AG08395 (cell line): ENCODE measurements around the gene AKAP3.

Source experiments
- DNase-seq: peaks from one replicate; pipeline ENCODE4 v3.0.0; 2012; ENCODE audit warnings: mixed read lengths, low spot score

The AKAP3 gene

DNA sequence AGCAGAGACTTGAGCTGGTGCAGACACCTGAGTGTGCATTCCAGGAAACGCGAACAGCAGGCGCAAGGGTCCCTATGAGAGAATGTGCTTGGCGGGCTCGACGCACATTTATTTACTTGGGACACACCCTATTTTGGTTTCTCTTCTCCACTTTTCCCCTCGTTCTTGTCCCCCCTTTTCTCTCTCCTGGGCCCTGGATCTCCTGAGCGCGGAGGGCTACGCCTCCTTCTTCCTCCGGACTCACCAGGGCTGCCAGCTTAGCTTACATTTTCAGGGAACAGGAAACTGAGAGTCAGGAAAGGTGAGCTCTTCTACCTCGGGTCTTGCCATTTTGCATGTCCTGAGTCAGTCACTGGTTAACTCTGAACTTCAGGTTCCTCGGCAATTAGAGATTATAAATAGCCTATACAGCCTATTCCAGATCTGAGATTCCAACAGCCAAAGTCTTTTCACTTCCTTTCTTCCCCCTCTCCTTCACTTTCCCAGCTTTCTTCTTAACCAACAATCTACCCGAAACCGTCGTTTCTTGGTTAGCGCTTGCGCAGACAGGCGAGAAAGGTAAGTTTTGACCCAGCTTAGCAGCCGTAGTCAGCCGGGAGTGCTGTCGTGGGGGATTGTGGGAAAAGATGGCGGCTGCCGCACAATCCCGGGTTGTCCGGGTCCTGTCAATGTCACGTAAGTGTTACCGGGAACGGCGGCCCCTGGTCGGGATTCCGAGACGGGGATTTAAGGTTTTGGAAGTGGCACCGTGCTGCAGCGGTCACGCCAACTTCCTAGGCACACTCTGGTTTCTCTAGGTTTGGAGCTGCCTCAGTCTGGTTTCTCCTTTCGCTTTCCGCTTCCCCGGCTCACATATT is at the start of gene AKAP3, which contains the start of gene NDUFA9:
AKAP3 (minus strand) TSS at position 551 of the 857 bp plus-strand sequence. CDS start 10,855 bp downstream, outside the sequence.
NDUFA9 (plus strand) TSS at position 614 of the 857 bp plus-strand sequence; CDS start at position 627, 13 bp downstream.
- peak; percentile 90 for DNase-seq

DNA sequence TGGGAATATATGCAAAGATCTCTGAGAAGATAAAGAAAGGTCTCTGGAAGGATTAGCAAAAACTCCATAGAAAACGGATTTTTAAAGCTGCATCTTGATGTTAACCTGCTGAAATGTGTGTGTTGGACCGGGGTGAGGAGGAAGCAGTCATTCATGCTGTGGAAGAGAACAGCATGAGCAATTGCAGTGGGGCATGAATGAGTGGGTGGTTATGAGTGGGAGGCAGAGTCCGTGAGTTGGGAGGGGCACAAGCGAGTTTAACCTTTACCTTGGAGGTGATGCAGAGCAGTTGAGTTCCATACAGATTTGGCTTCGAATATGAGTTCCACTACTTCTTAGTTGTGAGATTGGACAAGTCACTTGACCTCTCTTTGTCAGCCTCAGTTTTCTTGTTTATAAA is 41.9 kb upstream of the AKAP3 start:
- no peak for DNase-seq

DNA sequence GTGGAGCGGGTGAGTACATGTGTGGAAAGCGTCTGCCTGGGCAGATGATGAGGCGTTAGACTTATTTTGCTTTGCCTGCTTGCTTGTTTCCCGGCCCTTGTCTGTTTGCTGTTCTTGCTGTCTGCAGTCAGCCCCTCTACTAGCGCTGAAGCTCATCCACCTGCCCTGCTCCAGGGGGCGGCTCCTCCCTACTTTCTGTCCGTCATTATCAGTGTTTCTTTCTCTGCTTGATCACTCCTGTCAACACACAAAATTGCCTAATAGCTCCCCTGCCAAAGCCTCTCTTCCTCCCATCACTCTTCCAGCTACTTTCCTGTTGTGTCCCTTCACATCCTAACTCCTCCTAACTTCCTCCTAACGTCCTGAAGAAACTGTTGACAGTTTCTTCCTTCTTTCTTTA is 36.5 kb upstream of the AKAP3 start:
- DNase-seq = no peak

DNA sequence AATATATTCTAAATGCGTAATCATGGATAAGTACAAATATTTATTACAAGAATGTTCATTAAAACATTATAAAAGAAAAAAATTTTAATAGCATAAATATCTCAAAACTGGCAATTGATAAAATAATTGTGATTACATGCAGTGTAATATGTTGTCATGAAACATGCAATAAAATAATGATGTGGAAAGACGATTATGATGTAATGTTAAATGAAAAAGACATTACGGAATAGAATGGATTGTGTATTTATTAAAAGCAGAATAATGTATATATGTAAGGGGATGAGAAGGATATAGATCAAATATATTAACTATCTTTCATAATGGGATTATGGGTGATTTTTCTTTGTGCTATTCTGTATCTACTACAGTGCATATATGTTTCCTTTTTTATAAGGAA is 32.9 kb upstream of the AKAP3 start:
- no peak for DNase-seq

DNA sequence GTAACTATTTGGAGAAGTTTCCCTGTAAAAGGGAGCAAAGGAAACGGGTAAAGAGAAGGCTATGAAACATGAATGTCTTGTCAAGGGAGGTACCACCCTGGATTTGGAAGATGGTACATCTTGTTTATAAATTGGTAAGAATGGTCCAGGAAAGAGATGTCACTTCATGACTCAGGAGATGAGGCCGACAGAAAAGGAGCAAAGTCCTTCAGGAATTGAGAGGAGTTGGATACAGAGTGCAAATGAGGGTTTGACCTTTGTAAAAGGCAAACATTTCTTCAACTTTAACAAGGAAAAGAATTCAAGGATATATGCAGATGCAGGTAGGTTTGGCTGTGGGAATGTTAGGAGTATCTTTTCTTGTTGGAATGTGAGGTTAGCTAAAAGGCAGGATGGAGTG is 30.9 kb upstream of the AKAP3 start:
- no peak for DNase-seq

DNA sequence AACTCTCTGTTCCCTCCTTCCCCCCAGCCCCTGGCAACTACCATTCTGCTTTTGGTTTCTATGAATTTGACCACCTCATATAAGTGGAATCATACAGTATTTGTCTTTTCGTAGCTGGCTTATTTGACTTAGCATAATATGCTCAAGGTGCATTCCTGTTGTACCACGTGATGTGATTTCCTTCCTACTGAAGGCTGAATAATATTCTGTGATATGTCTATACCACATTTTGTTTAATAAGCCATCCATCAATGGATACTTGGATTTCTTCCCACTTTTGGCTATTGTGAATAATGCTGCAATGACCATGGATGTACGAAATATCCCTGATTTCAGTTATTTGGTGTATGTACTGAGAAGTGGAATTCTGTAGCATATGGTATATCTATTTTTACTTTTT is 16.4 kb upstream of the AKAP3 start:
- no peak for DNase-seq

DNA sequence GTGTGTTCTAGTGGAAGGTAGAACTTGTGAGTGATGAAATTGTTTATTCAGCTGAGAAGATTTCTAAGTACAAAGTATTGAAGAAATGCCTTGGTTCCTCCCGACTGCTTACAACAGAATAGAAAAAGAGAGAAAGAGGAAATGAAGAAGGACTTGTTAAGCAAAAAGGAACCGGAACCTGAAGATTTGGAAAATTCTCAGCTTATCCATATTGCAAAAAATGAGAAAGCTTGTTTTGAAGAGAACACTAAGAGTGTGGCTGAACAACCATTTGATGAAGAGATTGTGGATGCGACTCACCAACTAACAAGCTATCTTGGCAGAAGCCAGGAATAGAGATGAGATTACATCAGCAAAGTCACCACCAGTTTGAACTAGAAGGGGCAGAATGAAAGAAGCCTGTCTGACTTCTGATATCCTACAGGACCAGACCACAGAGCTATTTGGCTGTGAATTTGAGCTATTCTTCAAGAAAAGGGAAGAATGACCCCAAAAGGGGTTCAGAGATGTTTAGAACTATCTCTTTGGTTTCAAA is 15.2 kb upstream of the AKAP3 start:
- peak; percentile 86 for DNase-seq

DNA sequence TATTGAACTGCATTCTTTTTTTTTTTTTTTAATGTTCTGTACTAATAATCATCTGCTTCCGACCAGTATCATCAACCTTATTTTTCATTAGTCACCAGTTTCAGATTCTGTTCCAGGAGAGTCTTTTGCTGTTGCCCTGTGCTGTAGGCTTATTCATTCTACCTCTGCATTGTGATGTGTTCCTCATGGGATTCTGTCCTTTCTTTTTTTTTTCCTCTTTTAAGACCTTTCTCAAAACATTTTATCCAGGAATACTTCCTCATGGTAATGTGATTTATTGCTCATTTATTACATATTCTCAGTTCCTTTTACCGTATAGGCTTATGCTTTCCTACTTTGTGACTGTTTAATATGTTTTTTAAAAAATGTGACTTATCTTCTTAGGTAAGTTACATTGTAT is 4.8 kb upstream of the AKAP3 start:
- no peak for DNase-seq

DNA sequence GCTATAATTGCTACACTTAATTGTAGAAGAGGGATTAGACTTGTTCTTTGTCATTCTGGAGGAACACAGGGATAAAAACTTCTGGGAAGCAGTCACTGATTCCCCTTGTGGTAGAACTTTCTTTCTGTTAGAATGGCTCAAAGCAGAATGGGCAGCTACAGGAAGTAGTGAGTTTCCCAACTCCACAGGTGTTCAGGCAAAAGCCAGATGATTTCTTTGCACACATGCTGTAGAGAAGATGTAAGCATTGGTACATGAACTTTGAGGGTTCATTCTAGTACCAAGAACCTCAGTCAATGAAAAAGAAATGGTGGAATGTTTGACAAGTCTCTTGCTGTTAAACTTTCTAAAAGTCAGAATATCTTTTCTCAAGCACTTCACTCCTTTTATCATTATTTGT is 4.4 kb upstream of the AKAP3 start:
- DNase-seq = no peak

DNA sequence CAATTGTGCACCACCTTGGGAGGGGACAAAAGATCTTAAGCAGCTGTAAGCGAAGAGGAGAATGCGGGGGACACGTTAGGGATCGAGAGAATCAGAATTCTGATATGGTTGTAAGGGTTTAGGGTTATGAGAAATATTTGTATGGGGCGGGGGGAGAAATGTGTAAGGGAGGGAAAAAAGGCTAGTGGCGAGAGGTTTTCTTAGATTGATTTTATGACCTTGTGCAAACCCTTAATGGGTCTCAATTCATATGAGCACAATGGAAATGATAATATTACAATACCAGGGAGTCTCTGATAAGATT is 459 bp upstream of the AKAP3 start:
- DNase-seq = no peak

DNA sequence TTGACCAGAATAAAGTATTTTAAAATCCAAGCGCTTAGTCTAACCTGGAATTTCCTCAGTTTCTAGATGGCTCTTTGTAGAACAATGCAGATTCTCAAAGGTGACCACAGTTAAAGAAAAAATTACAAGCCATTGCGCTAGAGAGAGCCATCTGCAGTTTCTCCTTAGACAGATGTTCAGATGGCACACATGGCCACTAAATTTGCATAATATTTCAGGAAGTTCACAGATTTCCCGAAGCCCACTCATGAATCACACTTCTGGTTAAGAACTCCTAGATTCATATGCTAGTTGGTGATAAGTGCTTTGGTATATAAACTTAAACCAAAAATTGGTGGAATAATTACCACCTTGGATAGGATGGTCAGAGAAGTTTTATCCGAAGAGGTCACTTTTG is 749 bp downstream of the AKAP3 start:
- DNase-seq = no peak

DNA sequence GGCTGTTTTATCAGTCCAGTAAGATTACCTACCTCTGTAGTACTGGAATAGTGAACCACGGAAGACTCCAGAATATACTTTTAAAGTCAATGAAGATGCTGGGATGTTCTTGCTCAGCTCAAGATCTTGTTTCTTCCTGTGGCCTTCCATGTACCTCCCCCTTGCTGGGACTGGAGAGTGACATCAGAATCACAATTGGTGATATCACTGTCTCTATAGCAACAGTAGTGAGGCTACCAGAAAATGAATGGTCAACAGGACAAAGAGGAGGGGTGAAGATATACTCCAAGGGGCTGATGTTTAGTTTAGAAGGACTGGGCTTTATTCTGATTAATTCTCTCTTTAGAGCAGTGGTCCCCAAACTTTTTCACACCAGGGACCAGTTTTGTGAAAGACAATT is 3.8 kb downstream of the AKAP3 start:
- no peak for DNase-seq

DNA sequence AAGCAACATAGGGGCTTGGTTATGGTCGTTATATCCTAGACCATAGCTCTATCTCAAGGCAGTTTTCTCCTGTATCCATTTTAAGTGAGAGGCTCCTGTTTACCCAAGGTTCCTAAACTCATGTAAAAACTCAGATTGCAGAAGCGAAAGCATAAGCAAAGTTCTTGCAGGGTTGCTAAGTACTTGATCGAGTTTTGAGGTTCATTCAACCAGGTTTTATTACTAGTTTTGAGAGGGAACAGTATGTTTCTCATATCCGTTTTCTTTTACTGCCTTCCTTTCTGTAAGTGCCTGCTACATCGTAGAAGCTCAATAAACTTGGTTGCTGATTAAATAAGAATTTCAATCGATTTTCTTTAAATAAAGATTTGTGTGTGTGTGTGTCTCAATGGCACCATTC is 5.1 kb downstream of the AKAP3 start:
- no peak for DNase-seq

DNA sequence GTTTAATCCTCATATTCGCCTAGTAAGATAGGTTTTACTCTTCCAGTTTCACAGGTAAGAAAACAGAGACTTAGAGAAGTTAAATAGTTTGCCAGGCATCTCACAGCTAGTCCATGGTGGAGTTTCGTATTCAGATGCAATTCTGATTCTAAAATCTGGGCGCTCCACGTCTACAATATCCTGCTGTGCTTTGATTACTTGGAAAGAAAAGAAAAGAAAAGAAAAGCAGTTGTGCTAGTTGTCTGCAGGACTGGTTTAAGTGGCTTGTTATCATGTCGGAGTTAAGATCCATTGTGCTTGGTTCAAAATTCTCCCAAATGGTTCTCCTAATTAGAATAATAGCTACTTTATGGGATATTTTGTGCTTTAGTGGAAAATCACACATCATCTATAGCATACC is 18.6 kb downstream of the AKAP3 start:
- no peak for DNase-seq

DNA sequence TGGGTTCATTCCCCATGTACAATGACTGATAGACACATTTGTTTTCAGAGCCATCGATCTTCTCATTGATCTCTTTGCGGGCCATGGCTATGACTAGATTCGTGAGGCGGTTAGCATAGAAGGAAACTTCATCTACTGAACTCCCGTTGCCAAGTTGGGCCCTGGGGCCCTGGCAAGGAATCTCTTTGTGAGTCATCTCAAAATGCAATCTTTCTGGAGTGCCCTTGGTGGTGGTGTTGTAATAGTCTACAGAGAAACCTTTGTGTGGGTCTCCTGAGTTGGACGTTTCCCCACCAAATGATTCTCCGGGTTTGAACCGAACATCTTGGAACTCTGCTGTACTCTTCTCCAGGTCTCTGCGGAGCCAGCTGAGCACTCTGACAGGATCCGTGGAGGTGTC is 20.4 kb downstream of the AKAP3 start:
- DNase-seq = no peak

DNA sequence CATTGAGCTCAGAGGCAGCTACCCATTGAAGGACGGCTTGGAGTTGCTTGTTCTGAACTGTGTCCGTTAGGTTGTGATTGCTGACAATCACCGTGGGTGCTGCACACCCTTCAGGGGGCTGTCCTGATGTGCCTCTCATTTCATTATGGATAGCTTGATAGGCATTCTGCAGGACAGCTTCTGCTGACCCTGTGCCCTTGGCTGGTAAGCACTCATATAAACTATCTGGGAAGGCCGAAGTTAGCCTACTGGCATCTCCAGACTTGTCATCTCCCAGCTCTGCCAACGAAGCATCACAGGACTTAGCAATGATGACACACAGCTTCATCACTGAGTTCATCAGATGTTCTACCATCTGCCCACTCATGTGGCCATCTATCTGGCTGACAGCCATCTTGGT is 22.3 kb downstream of the AKAP3 start:
- no peak for DNase-seq

DNA sequence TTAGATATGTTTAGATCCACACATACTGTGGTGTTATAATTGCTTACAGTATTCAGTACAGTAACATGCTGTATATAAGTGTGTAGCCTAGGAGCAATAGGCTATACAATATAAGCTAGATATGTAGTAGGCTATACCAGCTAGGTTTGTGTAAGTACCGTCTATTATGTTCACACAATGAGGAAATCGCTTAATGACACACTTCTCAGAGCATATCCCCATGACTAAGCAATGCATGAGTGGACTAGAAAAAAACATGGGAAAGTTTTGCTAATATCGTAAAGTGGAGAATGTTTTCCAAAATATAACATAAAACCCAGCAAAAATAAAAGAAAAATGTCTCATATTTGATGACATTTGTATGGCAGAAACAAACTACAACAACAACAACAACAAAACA is 27.3 kb downstream of the AKAP3 start:
- no peak for DNase-seq

DNA sequence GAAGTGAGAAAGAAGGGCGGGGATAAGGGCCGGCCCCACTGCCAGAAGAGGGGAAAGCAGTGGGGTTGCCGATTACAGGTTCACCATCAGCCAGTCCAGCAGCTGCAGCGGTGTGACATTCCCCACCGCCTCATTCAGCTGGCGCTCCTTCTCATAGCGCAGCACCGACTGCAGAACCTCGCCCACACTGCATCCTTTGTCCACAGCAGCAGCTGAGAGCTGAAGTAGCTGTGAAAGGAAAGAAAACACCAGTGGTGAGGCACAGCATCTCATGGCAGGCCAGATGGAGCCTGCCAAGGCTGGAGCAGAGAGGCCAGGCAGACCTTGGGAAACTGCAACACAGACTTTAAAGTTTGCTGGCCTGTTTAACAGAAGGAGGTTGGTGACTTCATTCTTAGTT is 33.2 kb downstream of the AKAP3 start:
- DNase-seq = no peak

DNA sequence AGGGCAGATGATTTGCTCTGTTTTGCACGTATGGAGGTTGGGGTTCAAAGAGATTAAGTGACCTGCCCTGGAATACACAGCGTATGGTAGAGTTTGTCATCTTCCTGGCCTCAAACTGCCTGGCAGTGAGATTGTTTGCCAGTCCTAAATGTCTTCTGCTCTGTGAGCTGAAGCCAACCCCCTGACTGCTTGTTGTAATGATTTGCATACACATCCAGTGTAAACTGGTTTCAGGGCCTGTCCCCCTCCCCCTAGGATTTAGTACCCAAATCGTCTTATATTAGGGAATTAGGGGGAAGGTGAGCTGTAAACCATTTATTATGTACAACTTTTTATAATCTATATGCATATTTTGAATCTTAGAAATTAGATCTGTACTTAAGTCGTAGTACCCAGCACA is 38.4 kb downstream of the AKAP3 start:
- DNase-seq = no peak

DNA sequence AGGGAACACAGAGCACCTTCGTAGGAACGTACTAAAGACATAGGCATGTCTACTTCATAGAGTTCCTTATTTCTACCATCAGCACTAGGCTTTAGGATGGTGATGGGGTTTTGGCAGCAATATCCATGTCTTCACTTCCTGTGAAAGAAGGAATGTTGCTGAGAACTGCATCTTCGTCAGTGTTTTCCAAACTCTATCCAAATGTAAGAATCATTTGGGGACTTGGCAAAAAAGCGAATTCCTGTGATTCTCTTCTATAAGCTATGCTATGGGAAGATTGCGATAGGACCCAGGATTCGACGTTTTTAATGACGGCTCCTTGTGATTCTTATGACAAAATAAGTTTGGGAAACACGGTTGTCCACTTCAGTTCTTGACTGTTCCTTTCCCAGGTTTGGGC is 39.8 kb downstream of the AKAP3 start:
- no peak for DNase-seq

DNA sequence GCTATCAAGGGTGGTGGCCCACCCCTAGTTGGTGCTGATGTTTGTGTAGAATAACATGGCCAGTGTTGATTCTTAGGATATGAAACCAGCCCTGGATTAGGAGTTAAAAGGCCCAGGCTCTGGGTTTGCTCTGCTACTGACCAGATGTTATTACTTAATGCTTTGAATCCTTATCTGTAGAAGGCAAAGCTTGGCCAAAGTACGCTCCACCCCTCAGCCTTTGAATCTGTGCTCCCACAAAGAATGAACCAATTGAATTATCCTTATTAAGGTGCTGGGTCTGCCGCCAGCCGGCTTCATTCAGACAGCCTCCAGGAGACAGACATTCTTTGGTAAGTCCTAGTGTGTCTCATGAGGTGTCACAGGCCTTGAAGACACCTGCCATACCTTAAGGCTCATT is 41.8 kb downstream of the AKAP3 start:
- no peak for DNase-seq

DNA sequence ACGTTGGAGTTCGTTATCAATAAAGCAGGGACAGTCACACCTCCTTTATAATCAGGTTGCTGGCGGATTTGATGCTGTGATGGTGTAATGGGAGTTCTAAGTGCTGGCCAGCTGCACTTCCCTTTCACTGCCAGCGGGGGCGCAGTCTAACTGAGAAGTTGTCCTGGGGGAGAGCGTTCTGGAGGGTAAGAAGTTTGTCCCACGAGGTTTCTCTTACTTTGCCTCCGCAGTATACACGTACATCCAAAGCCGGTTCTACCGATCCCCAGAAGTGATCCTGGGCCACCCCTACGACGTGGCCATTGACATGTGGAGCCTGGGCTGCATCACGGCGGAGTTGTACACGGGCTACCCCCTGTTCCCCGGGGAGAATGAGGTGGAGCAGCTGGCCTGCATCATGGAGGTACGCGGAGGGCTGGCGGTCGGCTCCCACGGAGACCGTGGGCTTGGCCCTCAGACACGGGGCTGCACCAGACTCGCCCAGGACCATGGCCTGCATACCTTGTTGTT is 44.1 kb downstream of the AKAP3 start:
- DNase-seq = peak; percentile 92

DNA sequence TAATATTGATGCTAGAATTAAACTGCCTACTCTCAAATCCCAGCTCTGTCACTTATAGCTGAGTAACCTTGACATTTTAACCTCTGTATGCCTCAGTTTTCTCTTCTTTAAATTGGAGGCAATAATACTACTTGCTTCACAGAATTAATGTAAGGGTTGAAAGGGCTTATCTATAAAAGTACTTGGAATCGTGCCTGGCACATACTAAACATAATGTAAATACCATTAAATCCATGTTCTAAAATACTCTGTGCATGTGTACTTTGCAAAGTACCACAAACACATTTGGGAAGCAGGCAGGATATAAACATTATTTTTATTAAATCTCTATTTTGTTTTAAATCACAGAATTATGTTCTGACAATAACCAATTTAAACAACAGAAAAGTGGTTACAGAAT is 44.9 kb downstream of the AKAP3 start:
- no peak for DNase-seq

DNA sequence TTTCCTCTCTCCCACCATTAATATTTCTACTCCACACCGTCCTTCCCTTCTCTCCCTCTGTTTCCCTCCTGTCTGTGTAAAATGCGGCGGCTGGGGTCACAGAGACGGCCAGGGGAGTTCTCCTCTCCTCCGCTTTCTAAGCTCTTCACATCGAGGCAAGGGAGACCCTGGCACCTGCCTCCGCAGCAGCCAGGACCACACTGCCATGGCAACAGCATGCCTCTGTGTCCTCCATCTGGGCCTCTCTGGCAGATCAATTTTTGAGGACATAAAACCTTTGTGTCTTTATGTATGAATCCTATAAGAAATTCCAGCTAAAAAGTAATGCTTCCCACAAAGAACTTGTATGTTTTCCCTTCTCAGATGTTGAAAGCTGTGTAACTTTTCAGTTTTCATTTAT is 45.4 kb downstream of the AKAP3 start:
- DNase-seq = no peak
